ENCODE data around the gene GOLGA2.

GOLGA2 gene

DNA sequence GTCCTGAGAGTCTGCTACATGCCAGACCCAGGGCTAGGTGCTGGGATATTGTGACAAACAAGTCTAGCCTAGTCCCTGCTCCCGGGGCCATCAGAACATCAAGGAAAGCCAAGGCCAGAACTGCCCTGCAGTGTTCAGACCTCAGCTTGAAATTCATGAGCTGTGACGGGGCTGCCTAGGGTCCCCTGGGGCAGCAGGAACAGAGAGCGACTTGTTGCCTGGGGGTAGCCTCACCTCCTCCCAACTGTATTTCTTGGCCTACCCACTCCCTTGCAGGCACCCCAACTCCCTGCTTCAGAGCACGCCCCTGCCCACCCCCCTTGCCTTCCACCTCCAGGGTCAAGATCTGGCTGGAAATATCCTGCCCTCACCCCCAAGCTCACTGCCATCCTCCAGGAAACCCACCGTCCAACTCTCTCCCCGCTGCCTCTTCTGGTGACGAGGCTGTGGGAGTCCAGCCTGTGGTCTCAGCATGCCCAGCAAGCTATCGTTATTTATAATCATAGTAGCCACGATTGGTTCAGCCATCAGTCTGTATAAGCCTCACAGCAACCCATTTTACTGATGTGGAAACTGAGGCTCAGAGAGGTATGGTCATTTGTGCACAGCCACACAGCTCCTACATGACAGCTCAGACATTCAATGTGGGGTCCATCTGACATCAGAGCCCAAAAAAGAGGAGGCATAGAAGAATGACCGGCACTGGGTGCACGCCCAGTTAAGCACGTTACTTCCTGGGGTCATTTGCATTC, 61.9 kb downstream of the GOLGA2 start:
- no peak for DNase-seq (ENCODE audit: low spot score)

DNA sequence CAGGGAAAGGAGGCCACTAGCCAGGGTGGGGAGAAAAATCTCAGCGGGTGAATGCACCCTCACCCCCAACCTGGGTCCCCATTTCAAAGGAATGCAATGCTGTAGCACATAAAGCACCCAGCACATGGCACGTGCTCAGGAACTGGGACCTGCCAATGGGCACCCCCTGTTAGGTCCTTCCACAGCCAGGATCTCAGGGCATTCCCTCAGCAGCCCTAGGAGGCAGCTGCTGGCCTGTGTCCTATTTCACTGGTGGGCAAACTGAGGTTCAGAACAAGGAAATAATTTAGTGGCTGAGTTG, 63.9 kb downstream of the GOLGA2 start:
- no peak for DNase-seq (ENCODE audit: low spot score)

- DNase-seq (ENCODE audit: low spot score): no peak
Measured at GRCh38 chr9:128211186-128211980, 64.4 kb downstream of the GOLGA2 start.

GRCh38 chr9:128208946-128209669, 66.7 kb downstream of the GOLGA2 start:
- no peak for DNase-seq (ENCODE audit: low spot score)

DNA sequence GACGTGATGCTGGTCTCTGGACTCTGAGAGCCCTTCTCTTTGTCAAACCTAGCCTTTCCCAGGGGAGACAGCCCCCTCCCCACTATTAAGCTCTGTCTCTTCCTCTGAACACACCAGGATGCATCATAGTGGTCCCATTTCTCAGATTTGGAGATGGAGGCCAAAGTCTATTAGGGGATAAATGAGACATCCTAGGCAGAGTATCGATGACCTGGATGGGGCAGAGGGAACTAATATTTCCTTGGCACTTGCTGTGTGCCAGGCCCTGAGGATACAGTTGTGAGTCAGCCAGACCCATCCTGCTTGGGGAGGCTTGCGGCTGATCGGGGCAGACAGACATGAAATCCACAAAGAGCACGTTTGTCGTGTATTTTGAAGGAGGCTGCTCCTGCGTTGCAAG, 67.4 kb downstream of the GOLGA2 start:
- DNase-seq (ENCODE audit: low spot score): no peak

DNA sequence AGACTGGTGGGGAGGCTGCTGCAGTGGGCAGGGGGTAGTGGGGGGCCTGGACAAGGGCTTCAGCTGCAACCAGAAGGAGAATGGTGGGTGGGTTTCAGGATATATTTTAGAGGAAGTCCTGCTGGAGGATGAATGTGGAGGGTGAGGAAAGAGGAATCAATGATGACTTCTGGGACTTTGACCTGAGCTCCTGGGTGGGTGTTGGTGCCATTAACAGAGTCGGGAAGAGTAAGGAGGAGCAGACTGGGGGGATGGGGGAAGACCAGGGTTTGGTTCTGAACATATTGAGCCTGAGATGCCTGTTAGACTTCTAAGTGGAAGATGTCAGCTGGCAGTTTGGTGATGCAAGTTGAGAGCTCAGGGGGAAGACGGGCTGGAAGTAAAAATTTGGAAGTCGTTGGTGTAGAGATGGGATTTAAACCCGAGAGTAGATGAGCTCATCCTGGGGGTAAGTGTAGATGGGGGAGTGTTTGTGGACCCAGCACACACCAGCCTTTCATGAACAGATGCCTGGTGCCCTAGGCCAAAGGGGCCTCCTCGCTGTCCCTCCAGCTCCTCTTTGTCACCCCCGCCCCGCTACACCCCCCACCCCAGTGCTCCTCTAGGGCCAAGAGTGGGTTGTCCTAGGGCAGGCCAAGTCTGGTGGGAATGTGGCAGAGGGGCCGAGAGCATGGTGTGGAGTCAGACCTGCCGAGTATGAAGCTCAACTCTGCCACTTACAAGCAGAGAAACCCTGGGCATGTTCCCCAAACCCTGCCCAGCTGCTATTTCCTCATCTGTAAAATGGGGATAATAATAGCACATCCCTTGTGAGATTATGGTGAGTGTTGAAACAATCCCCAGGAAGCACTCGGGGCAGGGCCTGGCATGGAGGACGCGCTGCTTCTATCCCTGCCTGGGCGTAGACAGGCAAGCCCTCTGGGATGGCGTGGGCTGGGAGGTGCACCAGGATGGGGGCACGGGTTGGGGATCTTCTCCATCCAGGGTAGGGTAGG, 68.6 kb downstream of the GOLGA2 start:
- no peak for DNase-seq (ENCODE audit: low spot score)

DNA sequence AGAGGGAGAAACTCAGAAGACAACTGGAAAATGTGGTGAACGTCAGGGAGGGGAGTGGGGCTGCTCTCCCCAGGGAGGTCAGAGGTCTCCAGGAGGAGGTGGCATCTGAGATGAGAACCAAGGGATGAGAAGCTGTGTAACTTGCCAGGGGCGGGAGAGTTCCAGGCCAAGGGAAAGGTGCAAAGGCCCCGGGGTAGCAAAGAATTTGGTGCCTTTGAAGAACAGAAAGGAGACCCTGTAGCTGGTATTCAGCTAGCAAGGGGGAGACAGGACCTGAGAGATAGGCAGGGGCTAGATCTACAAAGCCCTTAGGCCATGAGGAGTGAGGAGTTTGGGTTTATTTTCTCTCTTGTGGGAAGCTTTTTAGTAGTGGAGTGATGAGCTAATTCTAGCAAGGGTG, 69.3 kb downstream of the GOLGA2 start:
- DNase-seq (ENCODE audit: low spot score): no peak
